Middle frontal gyrus (tissue), 1 donor: Measurements from ENCODE around the gene KIF1B.
"Not testable (repeated sequence)": the region's sequence is repeated elsewhere in the genome, so short reads cannot be mapped to it uniquely, and the experiment has no call there.

ENCODE experiments used
- DNase-seq: peaks from one replicate; pipeline ENCODE4 v3.0.0-alpha.2; 2015; ENCODE audit warnings: low spot score; ENCODE audit errors: extremely low spot score

Gene KIF1B

GRCh38 chr1:10189659-10190058 is 20.7 kb upstream of the KIF1B start:
- no peak for DNase-seq

GRCh38 chr1:10192263-10192662 is 18.1 kb upstream of the KIF1B start:
- DNase-seq = no peak

DNA sequence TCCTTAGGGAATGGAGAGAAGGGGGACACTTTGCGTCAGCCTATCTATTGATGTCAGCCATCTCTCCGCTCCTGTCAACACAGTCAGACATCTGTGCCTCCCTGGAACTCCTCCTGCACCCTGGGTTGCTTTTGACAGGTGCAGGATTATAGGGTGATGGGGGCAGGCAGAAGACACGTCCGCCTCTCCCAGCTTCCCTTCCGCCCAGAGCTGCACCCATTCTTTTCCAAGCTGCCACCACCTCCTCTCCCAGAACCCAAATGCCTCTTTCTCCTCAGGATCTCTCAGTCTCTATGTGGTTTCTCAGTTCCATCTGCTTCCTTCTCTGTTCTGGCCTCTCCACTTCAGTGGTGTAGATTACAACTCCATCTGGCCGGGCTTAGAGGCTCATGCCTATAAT is 17.1 kb upstream of the KIF1B start:
- no peak for DNase-seq

DNA sequence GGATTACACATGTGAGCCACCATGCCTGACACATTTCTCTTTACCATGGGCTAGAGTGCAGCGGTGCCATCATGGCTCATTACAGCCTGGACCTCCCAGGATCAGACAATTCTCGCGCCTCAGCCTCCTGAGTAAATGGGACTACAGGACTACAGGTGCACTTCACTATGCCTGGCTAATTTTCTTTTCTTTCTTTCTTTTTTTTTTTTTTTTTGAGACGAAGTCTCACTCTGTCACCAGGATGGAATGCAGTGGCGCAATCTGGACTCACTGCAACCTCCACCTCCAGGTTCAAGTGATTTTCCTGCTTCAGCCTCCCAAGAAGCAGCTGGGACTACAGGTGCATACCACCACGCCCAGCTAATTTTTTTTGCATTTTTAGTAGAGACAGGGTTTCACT is 14.8 kb upstream of the KIF1B start:
- no peak for DNase-seq

- DNase-seq = no peak
Observed at GRCh38 chr1:10196976-10197375, 13.4 kb upstream of the KIF1B start.

DNA sequence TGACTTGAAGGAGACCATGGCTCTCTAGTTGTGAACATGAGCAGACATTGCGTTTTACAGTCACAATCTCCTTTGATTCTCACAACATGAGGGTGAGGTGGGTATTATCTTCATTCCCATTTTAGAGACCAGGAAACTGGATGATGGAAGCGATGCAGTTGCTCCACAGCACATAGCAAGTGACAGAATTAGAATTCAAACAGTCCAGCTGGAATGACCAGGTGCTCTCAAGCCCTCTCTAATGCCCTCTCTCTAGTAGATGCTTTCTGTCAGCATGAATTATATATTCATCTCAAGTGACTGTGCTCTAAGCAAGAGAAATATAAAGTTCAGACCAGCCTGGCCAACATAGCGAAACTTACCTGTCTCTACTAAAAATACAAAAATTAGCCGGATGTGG is 9.8 kb upstream of the KIF1B start:
- no peak for DNase-seq

- no peak for DNase-seq
Observed at GRCh38 chr1:10204003-10204642, 6.2 kb upstream of the KIF1B start.

DNA sequence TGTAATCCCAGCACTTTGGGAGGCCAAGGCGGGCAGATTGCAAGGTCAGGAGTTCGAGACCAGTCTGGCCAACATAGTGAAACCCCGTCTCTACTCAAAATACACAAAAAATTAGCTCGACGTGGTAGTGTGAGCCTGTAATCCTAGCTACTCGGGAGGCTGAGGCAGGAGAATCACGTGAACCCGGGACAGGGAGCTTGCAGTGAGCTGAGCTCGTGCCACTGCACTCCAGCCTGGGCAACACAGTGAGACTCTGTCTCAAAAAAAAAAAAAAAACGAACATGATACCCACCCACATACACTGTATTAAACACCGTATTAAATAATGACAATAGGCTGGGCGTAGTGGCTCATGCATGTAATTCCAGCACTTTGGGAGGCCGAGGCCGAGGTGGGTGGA is 5.2 kb upstream of the KIF1B start:
- DNase-seq = not testable (repeated sequence)

DNA sequence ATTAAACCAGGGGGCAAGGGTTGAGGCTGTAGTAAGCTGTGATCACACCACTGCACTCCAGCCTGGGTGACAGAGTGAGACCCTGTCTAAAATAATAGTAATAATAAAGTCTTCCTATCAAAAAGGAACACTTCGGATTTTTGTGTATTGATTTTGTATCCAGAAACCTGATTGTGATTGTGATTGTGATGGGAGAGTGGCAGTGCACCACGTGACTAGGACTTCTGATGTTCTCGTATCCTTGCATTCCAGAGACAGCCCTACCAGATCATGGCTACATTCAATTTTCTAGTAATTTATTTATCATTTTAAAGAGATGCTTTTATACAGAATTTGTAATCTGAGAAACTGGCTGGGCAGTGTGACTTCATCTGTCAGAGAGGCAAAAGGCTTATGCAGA is 2.6 kb upstream of the KIF1B start:
- no peak for DNase-seq

DNA sequence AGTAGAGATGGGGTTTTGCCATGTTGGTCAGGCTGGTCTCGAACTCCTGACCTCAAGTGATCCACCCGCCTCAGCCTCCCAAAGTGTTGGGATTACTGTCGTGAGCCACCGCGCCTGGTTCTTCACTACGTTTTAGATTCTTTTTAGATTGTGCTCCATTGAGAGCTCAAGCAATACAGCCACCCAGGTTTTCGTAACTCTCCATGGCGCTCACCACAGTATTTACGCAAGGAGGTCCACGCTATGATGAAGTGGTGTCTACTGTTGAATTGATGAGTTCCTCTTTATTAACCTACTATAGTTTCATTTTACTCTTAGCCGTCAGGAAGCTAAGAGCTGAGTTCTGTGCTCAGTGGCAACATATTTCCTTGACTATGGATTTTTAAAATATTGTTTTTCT is 1.8 kb upstream of the KIF1B start:
- no peak for DNase-seq

DNA sequence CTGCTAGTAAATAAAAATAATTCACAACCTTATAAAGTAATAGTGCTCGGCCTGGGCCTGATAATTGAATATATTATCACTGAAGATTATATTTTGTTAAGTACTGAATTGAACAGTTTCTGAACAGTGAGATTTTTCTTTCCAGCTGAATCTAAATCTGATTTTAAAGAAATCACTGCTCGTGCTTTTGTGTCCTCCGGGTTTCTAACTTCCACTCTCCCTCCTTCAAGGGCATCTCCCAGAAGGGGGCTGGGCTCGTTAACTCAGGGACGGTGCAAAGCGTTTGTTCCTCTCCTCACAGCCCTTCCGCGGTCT is 823 bp upstream of the KIF1B start:
- no peak for DNase-seq

DNA sequence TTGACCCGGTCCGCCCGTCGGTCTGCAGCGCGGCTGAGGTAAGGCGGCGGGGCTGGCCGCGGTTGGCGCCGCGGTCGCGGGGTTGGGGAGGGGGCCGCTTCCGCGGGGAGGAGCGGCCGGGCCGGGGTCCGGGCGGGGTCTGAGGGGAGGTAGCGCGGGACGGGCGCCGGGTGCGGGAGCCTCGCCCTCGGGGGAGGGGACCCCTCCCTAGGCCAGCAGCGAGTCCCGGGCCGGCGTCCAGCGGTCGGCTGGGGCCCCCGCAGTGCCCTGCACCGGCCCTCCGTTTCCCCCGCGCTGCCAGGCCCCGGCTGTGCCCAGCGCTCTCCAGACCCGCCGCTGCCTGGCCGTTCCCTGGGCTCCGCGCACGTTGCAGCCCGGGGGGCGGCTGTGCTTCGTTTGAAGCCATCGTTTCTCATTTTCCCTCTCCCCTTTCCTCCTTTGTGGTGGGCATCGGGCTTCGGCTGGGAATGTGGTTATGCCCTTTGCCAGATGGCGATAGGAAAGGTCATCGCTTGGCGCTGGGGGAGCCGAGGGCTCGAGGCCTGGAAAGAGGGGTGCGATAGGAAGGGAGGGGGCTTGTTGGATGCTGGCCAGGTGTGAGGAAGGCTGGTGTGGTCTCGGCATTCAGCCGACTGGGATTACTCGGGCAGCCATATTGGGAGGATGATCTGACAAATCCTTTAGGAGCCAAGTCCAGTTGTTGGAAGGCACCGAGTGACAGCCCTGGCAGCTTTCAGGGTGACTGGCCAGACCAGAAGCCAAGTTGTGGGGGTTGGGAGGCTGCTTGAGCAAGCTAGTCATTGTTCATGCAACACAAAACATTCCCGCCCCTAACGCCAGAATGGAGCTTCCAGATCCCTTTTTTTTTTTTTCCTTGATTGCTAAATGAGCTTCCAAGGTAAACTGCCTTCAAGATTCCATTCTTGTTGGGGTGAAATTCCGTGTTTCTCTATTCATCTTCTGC is 753 bp downstream of the KIF1B start:
- peak; percentile 82 for DNase-seq

DNA sequence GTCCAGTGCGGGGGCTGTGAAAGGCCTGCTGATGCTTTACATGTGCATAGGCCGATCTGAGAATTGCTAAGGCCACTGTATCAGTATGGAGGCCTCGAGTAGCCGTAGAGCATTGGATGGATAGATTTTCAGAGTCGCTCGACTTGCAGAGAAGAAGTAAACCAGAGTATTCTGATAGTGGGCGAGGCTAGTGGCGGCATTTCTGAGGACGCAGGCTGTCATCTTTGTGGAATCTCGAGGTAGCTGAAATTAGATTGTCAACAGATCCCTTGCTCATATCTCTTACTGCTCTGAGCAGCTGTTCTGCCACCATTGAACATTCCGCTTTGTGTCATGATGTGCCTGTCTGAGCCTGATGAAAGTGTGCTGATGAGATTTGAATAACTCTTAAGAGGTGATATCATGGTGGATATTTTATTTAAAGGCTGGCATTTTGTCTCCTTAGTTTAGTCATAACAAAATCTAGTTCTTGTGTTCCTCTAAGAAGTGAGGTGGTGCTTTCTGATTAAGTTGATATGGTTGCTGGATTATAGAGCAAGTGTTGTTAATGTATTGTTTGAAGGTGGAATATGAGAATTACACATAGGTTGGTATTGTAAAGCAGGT is 1.5 kb downstream of the KIF1B start:
- DNase-seq = no peak

- no peak for DNase-seq
Observed at GRCh38 chr1:10212476-10212875, 2.1 kb downstream of the KIF1B start.

- no peak for DNase-seq
Observed at GRCh38 chr1:10213186-10213705, 2.9 kb downstream of the KIF1B start.

- no peak for DNase-seq
Observed at GRCh38 chr1:10216090-10216749, 5.8 kb downstream of the KIF1B start.

- no peak for DNase-seq
Observed at GRCh38 chr1:10217748-10218441, 7.5 kb downstream of the KIF1B start.

DNA sequence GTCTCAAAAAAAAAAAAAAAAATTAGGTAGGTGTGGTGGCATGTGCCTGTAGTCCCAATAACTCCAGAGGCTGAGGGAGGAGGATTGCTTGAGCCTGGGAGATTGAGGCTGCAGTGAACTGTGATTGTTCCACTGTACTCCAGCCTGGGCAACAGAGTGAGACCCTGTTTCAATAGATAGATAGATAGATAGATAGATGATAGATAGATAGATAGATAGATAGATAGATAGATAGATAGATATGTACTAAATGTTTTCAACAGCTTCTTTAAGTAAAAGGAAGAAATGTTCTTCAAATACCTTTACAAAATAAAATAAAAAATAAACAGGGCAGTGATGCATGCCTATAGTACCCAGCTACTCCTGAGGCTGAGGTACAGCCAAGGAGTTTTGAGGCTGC is 9.8 kb downstream of the KIF1B start:
- no peak for DNase-seq

GRCh38 chr1:10220657-10221056 is 10.3 kb downstream of the KIF1B start:
- DNase-seq = not testable (repeated sequence)

- DNase-seq = no peak
Observed at GRCh38 chr1:10225573-10225972, 15.2 kb downstream of the KIF1B start.

- no peak for DNase-seq
Observed at GRCh38 chr1:10228528-10228927, 18.2 kb downstream of the KIF1B start.
